K562 (cell line): ENCODE data around the gene MBP.

ENCODE experiments used
- E4F1 ChIP-seq: fragments of 250-450 bp; sonication (Bioruptor Pico); IDR thresholded peaks from 2 replicates; pipeline ENCODE4 v1.5.0; 2021; ENCODE audit warnings: mild to moderate bottlenecking, borderline replicate concordance
- NFRKB ChIP-seq: fragments of 450-650 bp; IDR thresholded peaks from 2 replicates; pipeline ENCODE4 v1.6.1; 2016; ENCODE audit warnings: low read depth
- NR3C1 ChIP-seq: sonication (generic); formaldehyde crosslinking; IDR thresholded peaks from 2 replicates; pipeline ENCODE4 v1.8.1; 2022; ENCODE audit warnings: missing genetic modification reagents
- SRSF1 ChIP-seq: fragments of 200-400 bp; formaldehyde crosslinking; IDR thresholded peaks from 2 replicates; pipeline ENCODE4 v1.6.1; 2017; ENCODE audit warnings: mild to moderate bottlenecking, low read depth, low read length, moderate library complexity
- ZBTB33 ChIP-seq: sonication (generic); formaldehyde crosslinking; IDR thresholded peaks from 2 replicates; pipeline ENCODE4 v1.8.1; 2023; ENCODE audit warnings: mild to moderate bottlenecking, missing genetic modification reagents

- no peak for TF ChIP-seq NFRKB
- no peak for TF ChIP-seq ZBTB33
- no peak for TF ChIP-seq E4F1 (CRISPR knock-in tag)
- TF ChIP-seq NR3C1 (CRISPR knock-in tag): no peak
- TF ChIP-seq SRSF1: no peak
Measured at GRCh38 chr18:77023102-77023782, 109.3 kb downstream of the MBP start.
